RWPE2 (cell line): Measurements from ENCODE around the gene P3H2.

Source experiments
- ATAC-seq: fragments of 200-7000 bp; cut with Tn5 transposase; 3 replicates; pipeline ENCODE4 v1.9.1; 2021; ENCODE audit warnings: low read depth
- DNase-seq: peaks from one replicate; pipeline ENCODE4 v3.0.0-alpha.2; 2020; ENCODE audit warnings: low spot score
- H3K27ac ChIP-seq: fragments of 450-650 bp; 2 replicates; pipeline ENCODE4 v1.5.1; 2017; ENCODE audit warnings: mild to moderate bottlenecking; ENCODE audit not compliant: poor library complexity, severe bottlenecking
- H3K27me3 ChIP-seq: fragments of 250-450 bp; sonication (Bioruptor Pico); 2 replicates; pipeline ENCODE4 v1.5.1; 2021; ENCODE audit warnings: mild to moderate bottlenecking, moderate library complexity; ENCODE audit not compliant: insufficient read depth, poor library complexity, severe bottlenecking
- H3K36me3 ChIP-seq: fragments of 250-450 bp; sonication (Bioruptor Pico); 2 replicates; pipeline ENCODE4 v1.5.1; 2020; ENCODE audit warnings: low read depth, mild to moderate bottlenecking, moderate library complexity
- H3K4me1 ChIP-seq: fragments of 250-450 bp; sonication (Bioruptor Pico); 2 replicates; pipeline ENCODE4 v1.5.1; 2021; ENCODE audit warnings: mild to moderate bottlenecking, moderate library complexity; ENCODE audit not compliant: insufficient read depth, poor library complexity, severe bottlenecking
- H3K4me3 ChIP-seq: fragments of 250-450 bp; sonication (Bioruptor Pico); 2 replicates; pipeline ENCODE4 v1.5.1; 2021; ENCODE audit warnings: mild to moderate bottlenecking, moderate library complexity; ENCODE audit not compliant: severe bottlenecking
- H3K9me3 ChIP-seq: fragments of 250-450 bp; sonication (Bioruptor Pico); 2 replicates; pipeline ENCODE4 v1.5.1; 2021; ENCODE audit warnings: mild to moderate bottlenecking, moderate library complexity; ENCODE audit not compliant: severe bottlenecking
- CTCF ChIP-seq: fragments of 450-650 bp; IDR thresholded peaks from one replicate; pipeline ENCODE4 v1.5.1; 2017; ENCODE audit warnings: mild to moderate bottlenecking, moderate library complexity; ENCODE audit not compliant: poor library complexity, severe bottlenecking

The P3H2 gene

GRCh38 chr3:190099099-190099498, 21.6 kb downstream of the P3H2 start:
- DNase-seq (no peak), ATAC-seq (no peak)
- H3K4me1 ChIP-seq, result peaks cover 2% of the 10 kb centered on the region
- no peaks in the 10 kb centered on the region for H3K9me3 ChIP-seq
- H3K36me3 ChIP-seq, result no peaks in the 10 kb centered on the region
- H3K27me3 ChIP-seq, result no peaks in the 10 kb centered on the region
- H3K4me3 ChIP-seq, result no peak overlapping the region
- no peak for TF ChIP-seq CTCF
- H3K27ac ChIP-seq, result no peak overlapping the region

- ATAC-seq (no peak), DNase-seq (no peak)
Measured at GRCh38 chr3:190097617-190098016, 23.1 kb downstream of the P3H2 start.

GRCh38 chr3:190097025-190097424, 23.7 kb downstream of the P3H2 start:
- no peaks in the 10 kb centered on the region for H3K9me3 ChIP-seq
- no peaks in the 10 kb centered on the region for H3K36me3 ChIP-seq
- no peak overlapping the region for H3K4me3 ChIP-seq
- ATAC-seq, result no peak
- no peak for DNase-seq
- H3K4me1 ChIP-seq, result peaks cover 7% of the 10 kb centered on the region
- no peaks in the 10 kb centered on the region for H3K27me3 ChIP-seq
- H3K27ac ChIP-seq, result no peak overlapping the region
- no peak for TF ChIP-seq CTCF

More at GRCh38 chr3:190097617-190098016, 23.1 kb downstream of the P3H2 start:
- no peak for TF ChIP-seq CTCF
- no peaks in the 10 kb centered on the region for H3K36me3 ChIP-seq
- no peaks in the 10 kb centered on the region for H3K27me3 ChIP-seq
- no peak overlapping the region for H3K4me3 ChIP-seq
- H3K9me3 ChIP-seq, result no peaks in the 10 kb centered on the region
- H3K4me1 ChIP-seq, result peaks cover 2% of the 10 kb centered on the region
- H3K27ac ChIP-seq, result no peak overlapping the region

- peaks cover 9% of the 10 kb centered on the region for H3K4me1 ChIP-seq
- ATAC-seq (no peak), DNase-seq (no peak)
- no peak for TF ChIP-seq CTCF
- no peak overlapping the region for H3K4me3 ChIP-seq
- no peaks in the 10 kb centered on the region for H3K27me3 ChIP-seq
- no peaks in the 10 kb centered on the region for H3K36me3 ChIP-seq
- no peak overlapping the region for H3K27ac ChIP-seq
- H3K9me3 ChIP-seq, result no peaks in the 10 kb centered on the region
Measured at GRCh38 chr3:190096345-190096744, 24.4 kb downstream of the P3H2 start.

GRCh38 chr3:190094160-190094718, 26.5 kb downstream of the P3H2 start:
- no peak overlapping the region for H3K4me3 ChIP-seq
- peaks cover 9% of the 10 kb centered on the region for H3K4me1 ChIP-seq

More at GRCh38 chr3:190094160-190094718, 26.5 kb downstream of the P3H2 start:
- Histone ChIP-seq H3K9me3 (no peaks in the 10 kb centered on the region), H3K27ac (no peak overlapping the region), H3K36me3 (no peaks in the 10 kb centered on the region), H3K27me3 (no peaks in the 10 kb centered on the region)
- no peak for DNase-seq
- ATAC-seq, result no peak
- TF ChIP-seq CTCF, result no peak
